ENCODE results near the gene ERC2.

GRCh38 chr3:55466526-55466925 is 1001.7 kb downstream of the ERC2 start:
- TF ChIP-seq CTCF (conservative IDR thresholded peaks at IDR 0.05 in 1 of 2, IDR thresholded peaks at IDR 0.05 in 1 of 2; ENCODE audit: extremely low read depth in 1 of 2, insufficient read depth in 1 of 2, low read depth in 1 of 2, low read length in 2 of 2) (no peak), EZH2 (IDR thresholded peaks at IDR 0.05; ENCODE audit: borderline replicate concordance, low read length) (no peak)

Measured in mammary epithelial cell (primary cell).